GM12878 (cell line): ENCODE data around the gene BMAL1. TPM values are rescaled to one million over a fixed set of nuclear protein-coding genes. Genes with fewer than 3 reads are reported as not detected.

ENCODE experiments used
- ATF2 ChIP-seq: IDR thresholded peaks from 2 replicates; pipeline ENCODE4 v1.6.1; 2012; ENCODE audit warnings: low read length, inconsistent platforms
- BRCA1 ChIP-seq: IDR thresholded peaks from 2 replicates; pipeline ENCODE4 v1.6.1; 2011; ENCODE audit warnings: low read depth, low read length, improper control_type of control experiment
- CHD1 ChIP-seq: IDR thresholded peaks from 2 replicates; pipeline ENCODE4 v1.6.1; 2012; ENCODE audit warnings: low read depth, low read length, improper control_type of control experiment
- CHD2 ChIP-seq: IDR thresholded peaks from 2 replicates; pipeline ENCODE4 v1.6.1; 2011; ENCODE audit warnings: low read depth, low read length, improper control_type of control experiment, borderline replicate concordance
- CREB1 ChIP-seq: IDR thresholded peaks from 2 replicates; pipeline ENCODE4 v1.6.1; 2012; ENCODE audit warnings: low read depth, mild to moderate bottlenecking, inconsistent platforms
- DPF2 ChIP-seq: fragments of 450-650 bp; IDR thresholded peaks from 2 replicates; pipeline ENCODE4 v1.6.1; 2017; ENCODE audit warnings: mild to moderate bottlenecking
- EED ChIP-seq: sonication (generic); IDR thresholded peaks from 2 replicates; pipeline ENCODE4 v1.6.1; 2016; ENCODE audit warnings: antibody characterized with exemption, low read depth
- HDAC6 ChIP-seq: fragments of 200-600 bp; sonication (generic); IDR thresholded peaks from one replicate; pipeline ENCODE4 v1.8.0; 2017; ENCODE audit warnings: antibody characterized with exemption; ENCODE audit not compliant: unreplicated experiment
- IKZF1 ChIP-seq: fragments of 450-650 bp; conservative IDR thresholded peaks from 2 replicates; pipeline ENCODE4 v1.6.1; 2017; ENCODE audit warnings: antibody characterized with exemption, mild to moderate bottlenecking
- IKZF2 ChIP-seq, 2 experiments: fragments of 450-650 bp; IDR thresholded peaks; 2 replicates each; pipeline ENCODE4 v1.6.1; 2017; ENCODE audit warnings: mild to moderate bottlenecking in 2 of 2, moderate library complexity in 2 of 2
- IRF4 ChIP-seq: IDR thresholded peaks from 2 replicates; pipeline ENCODE4 v1.6.1; 2011; ENCODE audit warnings: low read depth, low read length
- JUNB ChIP-seq: IDR thresholded peaks from 2 replicates; pipeline ENCODE4 v1.6.1; 2016; ENCODE audit warnings: antibody characterized with exemption, mild to moderate bottlenecking
- KAT2A ChIP-seq: conservative IDR thresholded peaks from 2 replicates; pipeline ENCODE4 v1.6.1; 2011; ENCODE audit warnings: low read depth, low read length; ENCODE audit not compliant: control insufficient read depth
- LARP7 ChIP-seq: fragments of 450-650 bp; IDR thresholded peaks from 2 replicates; pipeline ENCODE4 v1.6.1; 2017; ENCODE audit warnings: mild to moderate bottlenecking
- MEF2B ChIP-seq: fragments of 450-650 bp; IDR thresholded peaks from 2 replicates; pipeline ENCODE4 v1.6.1; 2018; ENCODE audit warnings: mild to moderate bottlenecking, moderate library complexity; ENCODE audit not compliant: partially characterized antibody, poor library complexity, severe bottlenecking
- MTA2 ChIP-seq: fragments of 450-650 bp; IDR thresholded peaks from 2 replicates; pipeline ENCODE4 v1.6.1; 2016; ENCODE audit warnings: low read depth, mild to moderate bottlenecking, moderate library complexity
- MTA3 ChIP-seq: IDR thresholded peaks from 2 replicates; pipeline ENCODE4 v1.6.1; 2012; ENCODE audit warnings: low read length, inconsistent platforms, borderline replicate concordance
- MXI1 ChIP-seq: fragments of 150-350 bp; IDR thresholded peaks from 2 replicates; pipeline ENCODE4 v1.6.1; 2011; ENCODE audit warnings: low read depth, mild to moderate bottlenecking, inconsistent platforms, low read length, improper control_type of control experiment
- NFYA ChIP-seq: IDR thresholded peaks from 2 replicates; pipeline ENCODE4 v1.6.1; 2011; ENCODE audit warnings: low read depth, mild to moderate bottlenecking, low read length, improper control_type of control experiment, borderline replicate concordance
- RAD21 ChIP-seq: IDR thresholded peaks from 2 replicates; pipeline ENCODE4 v1.6.1; 2011; ENCODE audit warnings: mild to moderate bottlenecking, low read depth, low read length, moderate library complexity; ENCODE audit not compliant: insufficient read depth
- RB1 ChIP-seq: fragments of 450-650 bp; formaldehyde crosslinking; IDR thresholded peaks from 2 replicates; pipeline ENCODE4 v1.6.1; 2017; ENCODE audit warnings: mild to moderate bottlenecking, borderline replicate concordance
- RBBP5 ChIP-seq: fragments of 200-600 bp; sonication (generic); conservative IDR thresholded peaks from 2 replicates; pipeline ENCODE4 v1.6.1; 2016
- SIX5 ChIP-seq: IDR thresholded peaks from 2 replicates; pipeline ENCODE4 v1.6.1; 2011; ENCODE audit warnings: mild to moderate bottlenecking, low read depth, low read length, moderate library complexity; ENCODE audit not compliant: severe bottlenecking
- SUZ12 ChIP-seq: fragments of 200-600 bp; sonication (generic); IDR thresholded peaks from one replicate; pipeline ENCODE4 v1.6.1; 2018; ENCODE audit warnings: antibody characterized with exemption, mild to moderate bottlenecking; ENCODE audit not compliant: unreplicated experiment
- TAF1 ChIP-seq: IDR thresholded peaks from 2 replicates; pipeline ENCODE4 v1.6.1; 2011; ENCODE audit warnings: mild to moderate bottlenecking, low read depth, low read length, borderline replicate concordance
- YY1 ChIP-seq: IDR thresholded peaks from 2 replicates; pipeline ENCODE4 v1.6.1; 2011; ENCODE audit warnings: low read depth, mild to moderate bottlenecking, low read length
- ZNF217 ChIP-seq: fragments of 450-650 bp; IDR thresholded peaks from 2 replicates; pipeline ENCODE4 v1.6.1; 2017; ENCODE audit warnings: antibody characterized with exemption, mild to moderate bottlenecking
- ZNF274 ChIP-seq: IDR thresholded peaks from one replicate; pipeline ENCODE4 v1.8.0; 2011; ENCODE audit not compliant: insufficient read length, insufficient read depth
- polyA plus RNA-seq, 11 experiments: library from polyadenylated mRNA; depleted of rRNA in 4 of 11; unstranded in 6 of 11; stranded (reverse) in 5 of 11; fragments of >200 nt; fragmentation: Nextera tagmentation in 4 of 11; fragmentation: Illumina TruSeq in 1 of 11; extraction: Ambion mirVana in 4 of 11; extraction: Trizol in 1 of 11; gene quantifications; 1 replicate in 1 of 11; 2 replicates in 10 of 11; pipeline versions ENCODE4 v1.2.1 to v1.2.3, GENCODE V29; 2011 to 2016; ENCODE audit warnings: inconsistent platforms in 2 of 11, missing spikeins in 2 of 11, low read depth in 1 of 11
- total RNA-seq, 4 experiments: library from RNA; depleted of rRNA in 3 of 4; stranded (reverse); fragments of >200 nt in 3 of 4; fragmentation: Illumina TruSeq in 1 of 4; extraction: Trizol in 1 of 4; gene quantifications; 2 replicates each; pipeline versions ENCODE4 v1.2.1 to v1.2.3, GENCODE V29; 2013 to 2021
- TF ChIP-seq, protein P1 (sequence below): IDR thresholded peaks from 2 replicates; pipeline ENCODE4 v1.6.1; 2011; ENCODE audit warnings: mild to moderate bottlenecking, low read depth, low read length, moderate library complexity; ENCODE audit not compliant: insufficient replicate concordance
- TF ChIP-seq, protein P2 (sequence below): IDR thresholded peaks from 2 replicates; pipeline ENCODE4 v1.6.1; 2011; ENCODE audit warnings: borderline replicate concordance, low read depth, mild to moderate bottlenecking, moderate library complexity, mixed read lengths, low read length; ENCODE audit not compliant: insufficient read depth; ENCODE audit errors: extremely low read length

BMAL1 gene
- total and polyA plus RNA-seq, 10 of the 15 experiments (the other 5 are each of a cell fraction or from before 2014, with no cell fraction given): 3.5 to 40.6 (median 13.6) TPM

GRCh38 chr11:13339195-13340153 is 61.9 kb downstream of the BMAL1 start (continued):
- TF ChIP-seq HDAC6: no peak
- no peak for TF ChIP-seq CREB1
- no peak for TF ChIP-seq RBBP5
- no peak for TF ChIP-seq ZNF217
- peak; percentile 38 for TF ChIP-seq JUNB
- TF ChIP-seq TAF1: no peak
- TF ChIP-seq LARP7: no peak
- TF ChIP-seq, protein P1, sequence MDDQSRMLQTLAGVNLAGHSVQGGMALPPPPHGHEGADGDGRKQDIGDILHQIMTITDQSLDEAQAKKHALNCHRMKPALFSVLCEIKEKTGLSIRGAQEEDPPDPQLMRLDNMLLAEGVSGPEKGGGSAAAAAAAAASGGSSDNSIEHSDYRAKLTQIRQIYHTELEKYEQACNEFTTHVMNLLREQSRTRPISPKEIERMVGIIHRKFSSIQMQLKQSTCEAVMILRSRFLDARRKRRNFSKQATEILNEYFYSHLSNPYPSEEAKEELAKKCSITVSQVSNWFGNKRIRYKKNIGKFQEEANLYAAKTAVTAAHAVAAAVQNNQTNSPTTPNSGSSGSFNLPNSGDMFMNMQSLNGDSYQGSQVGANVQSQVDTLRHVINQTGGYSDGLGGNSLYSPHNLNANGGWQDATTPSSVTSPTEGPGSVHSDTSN: no peak
- TF ChIP-seq CHD1: no peak
- TF ChIP-seq SUZ12: no peak
- no peak for TF ChIP-seq SIX5
- TF ChIP-seq IKZF2 (IDR thresholded peaks at IDR 0.05): peak; percentile 66 to 68
- TF ChIP-seq MEF2B: no peak
- no peak for TF ChIP-seq MTA2
- no peak for TF ChIP-seq KAT2A
- TF ChIP-seq ATF2: no peak
- TF ChIP-seq MTA3: no peak
- TF ChIP-seq RB1: no peak
- TF ChIP-seq, protein P2, sequence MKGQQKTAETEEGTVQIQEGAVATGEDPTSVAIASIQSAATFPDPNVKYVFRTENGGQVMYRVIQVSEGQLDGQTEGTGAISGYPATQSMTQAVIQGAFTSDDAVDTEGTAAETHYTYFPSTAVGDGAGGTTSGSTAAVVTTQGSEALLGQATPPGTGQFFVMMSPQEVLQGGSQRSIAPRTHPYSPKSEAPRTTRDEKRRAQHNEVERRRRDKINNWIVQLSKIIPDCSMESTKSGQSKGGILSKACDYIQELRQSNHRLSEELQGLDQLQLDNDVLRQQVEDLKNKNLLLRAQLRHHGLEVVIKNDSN: no peak
- TF ChIP-seq BRCA1: no peak
- no peak for TF ChIP-seq ZNF274
- TF ChIP-seq RAD21: no peak
- TF ChIP-seq CHD2: no peak
- no peak for TF ChIP-seq YY1
- TF ChIP-seq IKZF1: no peak
- TF ChIP-seq DPF2: 0 out of 2 replicates have a peak, but pooled peaks have one; percentile 27
- no peak for TF ChIP-seq MXI1
- TF ChIP-seq NFYA: no peak
- peak; percentile 74 for TF ChIP-seq EED
- peak; percentile 47; the same call in 1 of the 2 replicates for TF ChIP-seq IRF4
